HEK293 (cell line): ENCODE measurements around the gene RTN3.

Experiments used
- FEZF1 ChIP-seq: fragments of 450-650 bp; formaldehyde crosslinking; IDR thresholded peaks from 2 replicates; pipeline ENCODE4 v1.5.1; 2016; ENCODE audit warnings: missing biosample characterization, missing genetic modification characterization
- HOXA7 ChIP-seq: sonication (generic); formaldehyde crosslinking; IDR thresholded peaks from 2 replicates; pipeline ENCODE4 v1.8.1; 2022; ENCODE audit warnings: missing genetic modification reagents, borderline replicate concordance
- KLF17 ChIP-seq: fragments of 450-650 bp; formaldehyde crosslinking; IDR thresholded peaks from 2 replicates; pipeline ENCODE4 v1.5.1; 2016; ENCODE audit warnings: missing biosample characterization, missing genetic modification characterization
- MEIS1 ChIP-seq: sonication (generic); formaldehyde crosslinking; IDR thresholded peaks from 2 replicates; pipeline ENCODE4 v1.8.1; 2022; ENCODE audit warnings: missing genetic modification reagents, mild to moderate bottlenecking, borderline replicate concordance
- PBX3 ChIP-seq: sonication (generic); formaldehyde crosslinking; IDR thresholded peaks from 2 replicates; pipeline ENCODE4 v1.8.1; 2022; ENCODE audit warnings: mild to moderate bottlenecking, moderate library complexity, missing genetic modification reagents
- RBAK ChIP-seq: fragments of 450-650 bp; formaldehyde crosslinking; IDR thresholded peaks from 2 replicates; pipeline ENCODE4 v1.5.1; 2016; ENCODE audit warnings: missing biosample characterization, missing genetic modification characterization
- ZBTB26 ChIP-seq: fragments of 450-650 bp; formaldehyde crosslinking; optimal IDR thresholded peaks from 2 replicates; pipeline ENCODE3; 2016; ENCODE audit warnings: missing biosample characterization, mild to moderate bottlenecking, missing genetic modification characterization
- ZFP69B ChIP-seq: fragments of 450-650 bp; formaldehyde crosslinking; IDR thresholded peaks from 2 replicates; pipeline ENCODE4 v1.5.1; 2016; ENCODE audit warnings: missing biosample characterization, missing genetic modification characterization
- ZNF19 ChIP-seq: fragments of 450-650 bp; formaldehyde crosslinking; IDR thresholded peaks from 2 replicates; pipeline ENCODE4; 2016; ENCODE audit warnings: missing biosample characterization, missing genetic modification characterization, low read depth
- ZNF223 ChIP-seq: fragments of 450-650 bp; formaldehyde crosslinking; IDR thresholded peaks from 2 replicates; pipeline ENCODE4 v1.5.1; 2016; ENCODE audit warnings: missing biosample characterization, missing genetic modification characterization
- ZNF391 ChIP-seq: fragments of 450-650 bp; formaldehyde crosslinking; IDR thresholded peaks from 2 replicates; pipeline ENCODE4 v1.5.1; 2016; ENCODE audit warnings: low read depth, missing biosample characterization, missing genetic modification characterization, borderline replicate concordance
- ZNF404 ChIP-seq: fragments of 450-650 bp; formaldehyde crosslinking; IDR thresholded peaks from 2 replicates; pipeline ENCODE4 v1.5.1; 2017; ENCODE audit warnings: missing biosample characterization, missing genetic modification characterization
- ZNF561 ChIP-seq: fragments of 450-650 bp; IDR thresholded peaks from 2 replicates; pipeline ENCODE4 v1.5.1; 2018; ENCODE audit warnings: missing biosample characterization, missing genetic modification characterization, borderline replicate concordance
- ZNF571 ChIP-seq: fragments of 450-650 bp; formaldehyde crosslinking; IDR thresholded peaks from 2 replicates; pipeline ENCODE4 v1.5.0; 2017; ENCODE audit warnings: missing biosample characterization, missing genetic modification characterization
- ZNF585B ChIP-seq: fragments of 450-650 bp; formaldehyde crosslinking; IDR thresholded peaks from 2 replicates; pipeline ENCODE4 v1.5.1; 2016; ENCODE audit warnings: missing biosample characterization, missing genetic modification characterization
- ZNF677 ChIP-seq: fragments of 450-650 bp; IDR thresholded peaks from 2 replicates; pipeline ENCODE4 v1.5.0; 2018; ENCODE audit warnings: missing biosample characterization, mild to moderate bottlenecking, missing genetic modification characterization, moderate library complexity
- ZNF768 ChIP-seq: fragments of 450-650 bp; formaldehyde crosslinking; IDR thresholded peaks from 2 replicates; pipeline ENCODE4 v1.5.1; 2018; ENCODE audit warnings: missing biosample characterization, mild to moderate bottlenecking, missing genetic modification characterization
- ZNF776 ChIP-seq: fragments of 450-650 bp; formaldehyde crosslinking; IDR thresholded peaks from 2 replicates; pipeline ENCODE4 v1.5.0; 2017; ENCODE audit warnings: missing biosample characterization, missing genetic modification characterization, borderline replicate concordance
- TF ChIP-seq, protein P1 (sequence below): fragments of 450-650 bp; formaldehyde crosslinking; IDR thresholded peaks from 2 replicates; pipeline ENCODE4 v1.5.0; 2017; ENCODE audit warnings: missing biosample characterization, missing genetic modification characterization, borderline replicate concordance
- TF ChIP-seq, protein P2 (sequence below): fragments of 450-650 bp; formaldehyde crosslinking; IDR thresholded peaks from 2 replicates; pipeline ENCODE4 v1.5.1; 2017; ENCODE audit warnings: missing biosample characterization, missing genetic modification characterization
- TF ChIP-seq, protein P3 (sequence below): fragments of 450-650 bp; formaldehyde crosslinking; IDR thresholded peaks from 2 replicates; pipeline ENCODE4 v1.5.1; 2016; ENCODE audit warnings: missing biosample characterization, missing genetic modification characterization
- TF ChIP-seq, protein P4 (sequence below): fragments of 450-650 bp; formaldehyde crosslinking; IDR thresholded peaks from 2 replicates; pipeline ENCODE4 v1.5.1; 2017; ENCODE audit warnings: missing biosample characterization, missing genetic modification characterization

RTN3 gene

DNA sequence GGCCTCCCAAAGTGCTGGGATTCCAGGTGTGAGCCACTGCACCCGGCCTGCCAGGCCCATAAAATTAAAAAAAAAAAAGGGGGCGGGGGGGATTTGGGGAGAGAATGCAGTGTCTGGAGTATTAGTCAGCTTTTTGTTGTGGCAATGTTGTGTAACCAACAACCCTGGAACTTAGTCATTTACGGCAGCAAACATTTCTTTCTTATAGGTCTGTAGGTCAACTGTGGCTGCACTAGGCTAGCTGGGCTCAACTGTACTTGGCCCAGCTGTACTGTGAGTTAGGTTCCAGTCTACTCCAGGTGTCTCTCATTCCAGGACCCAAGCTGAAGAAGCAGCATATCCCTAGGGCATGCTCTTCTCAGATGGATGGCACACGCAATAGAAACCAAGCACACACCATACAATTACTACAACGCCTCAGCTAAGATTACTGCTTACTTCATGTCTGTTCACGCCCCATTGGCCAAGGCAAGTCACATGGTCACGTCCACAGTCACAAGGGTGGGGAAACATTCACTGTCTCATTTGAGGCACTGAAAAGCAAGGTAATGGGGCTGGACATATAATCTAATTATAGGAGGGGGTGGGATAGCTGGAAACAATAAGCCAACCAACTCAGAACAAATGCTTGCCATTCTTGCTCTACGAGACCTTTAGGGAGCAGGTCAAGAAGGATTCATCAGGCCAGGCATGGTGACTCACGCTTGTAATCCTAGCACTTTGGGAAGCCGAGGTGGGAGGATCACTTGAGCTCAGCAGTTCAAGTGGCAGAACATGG is 121.5 kb downstream of the RTN3 start (continued):
- TF ChIP-seq HOXA7 (CRISPR knock-in tag) (no peak), ZNF561 (tag by site-specific recombination) (no peak), ZBTB26 (tag by site-specific recombination) (no peak), MEIS1 (CRISPR knock-in tag) (no peak), ZFP69B (tag by site-specific recombination) (no peak), ZNF768 (tag by site-specific recombination) (no peak), ZNF585B (no peak), PBX3 (CRISPR knock-in tag) (no peak), ZNF776 (tag by site-specific recombination) (no peak), FEZF1 (tag by site-specific recombination) (no peak), ZNF19 (no peak), ZNF571 (tag by site-specific recombination) (no peak), ZNF223 (tag by site-specific recombination) (no peak), ZNF677 (no peak), KLF17 (tag by site-specific recombination) (0 out of 2 replicates have a peak, but pooled peaks have one; percentile 24), ZNF391 (0 out of 2 replicates have a peak, but pooled peaks have one; percentile 60), ZNF404 (tag by site-specific recombination) (no peak), RBAK (tag by site-specific recombination) (no peak)
- TF ChIP-seq, protein P1, sequence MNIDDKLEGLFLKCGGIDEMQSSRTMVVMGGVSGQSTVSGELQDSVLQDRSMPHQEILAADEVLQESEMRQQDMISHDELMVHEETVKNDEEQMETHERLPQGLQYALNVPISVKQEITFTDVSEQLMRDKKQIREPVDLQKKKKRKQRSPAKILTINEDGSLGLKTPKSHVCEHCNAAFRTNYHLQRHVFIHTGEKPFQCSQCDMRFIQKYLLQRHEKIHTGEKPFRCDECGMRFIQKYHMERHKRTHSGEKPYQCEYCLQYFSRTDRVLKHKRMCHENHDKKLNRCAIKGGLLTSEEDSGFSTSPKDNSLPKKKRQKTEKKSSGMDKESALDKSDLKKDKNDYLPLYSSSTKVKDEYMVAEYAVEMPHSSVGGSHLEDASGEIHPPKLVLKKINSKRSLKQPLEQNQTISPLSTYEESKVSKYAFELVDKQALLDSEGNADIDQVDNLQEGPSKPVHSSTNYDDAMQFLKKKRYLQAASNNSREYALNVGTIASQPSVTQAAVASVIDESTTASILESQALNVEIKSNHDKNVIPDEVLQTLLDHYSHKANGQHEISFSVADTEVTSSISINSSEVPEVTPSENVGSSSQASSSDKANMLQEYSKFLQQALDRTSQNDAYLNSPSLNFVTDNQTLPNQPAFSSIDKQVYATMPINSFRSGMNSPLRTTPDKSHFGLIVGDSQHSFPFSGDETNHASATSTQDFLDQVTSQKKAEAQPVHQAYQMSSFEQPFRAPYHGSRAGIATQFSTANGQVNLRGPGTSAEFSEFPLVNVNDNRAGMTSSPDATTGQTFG (tag by site-specific recombination): no peak
- TF ChIP-seq, protein P2, sequence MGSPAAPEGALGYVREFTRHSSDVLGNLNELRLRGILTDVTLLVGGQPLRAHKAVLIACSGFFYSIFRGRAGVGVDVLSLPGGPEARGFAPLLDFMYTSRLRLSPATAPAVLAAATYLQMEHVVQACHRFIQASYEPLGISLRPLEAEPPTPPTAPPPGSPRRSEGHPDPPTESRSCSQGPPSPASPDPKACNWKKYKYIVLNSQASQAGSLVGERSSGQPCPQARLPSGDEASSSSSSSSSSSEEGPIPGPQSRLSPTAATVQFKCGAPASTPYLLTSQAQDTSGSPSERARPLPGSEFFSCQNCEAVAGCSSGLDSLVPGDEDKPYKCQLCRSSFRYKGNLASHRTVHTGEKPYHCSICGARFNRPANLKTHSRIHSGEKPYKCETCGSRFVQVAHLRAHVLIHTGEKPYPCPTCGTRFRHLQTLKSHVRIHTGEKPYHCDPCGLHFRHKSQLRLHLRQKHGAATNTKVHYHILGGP (tag by site-specific recombination): no peak
- TF ChIP-seq, protein P3, sequence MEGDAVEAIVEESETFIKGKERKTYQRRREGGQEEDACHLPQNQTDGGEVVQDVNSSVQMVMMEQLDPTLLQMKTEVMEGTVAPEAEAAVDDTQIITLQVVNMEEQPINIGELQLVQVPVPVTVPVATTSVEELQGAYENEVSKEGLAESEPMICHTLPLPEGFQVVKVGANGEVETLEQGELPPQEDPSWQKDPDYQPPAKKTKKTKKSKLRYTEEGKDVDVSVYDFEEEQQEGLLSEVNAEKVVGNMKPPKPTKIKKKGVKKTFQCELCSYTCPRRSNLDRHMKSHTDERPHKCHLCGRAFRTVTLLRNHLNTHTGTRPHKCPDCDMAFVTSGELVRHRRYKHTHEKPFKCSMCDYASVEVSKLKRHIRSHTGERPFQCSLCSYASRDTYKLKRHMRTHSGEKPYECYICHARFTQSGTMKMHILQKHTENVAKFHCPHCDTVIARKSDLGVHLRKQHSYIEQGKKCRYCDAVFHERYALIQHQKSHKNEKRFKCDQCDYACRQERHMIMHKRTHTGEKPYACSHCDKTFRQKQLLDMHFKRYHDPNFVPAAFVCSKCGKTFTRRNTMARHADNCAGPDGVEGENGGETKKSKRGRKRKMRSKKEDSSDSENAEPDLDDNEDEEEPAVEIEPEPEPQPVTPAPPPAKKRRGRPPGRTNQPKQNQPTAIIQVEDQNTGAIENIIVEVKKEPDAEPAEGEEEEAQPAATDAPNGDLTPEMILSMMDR (tag by site-specific recombination): no peak
- TF ChIP-seq, protein P4, sequence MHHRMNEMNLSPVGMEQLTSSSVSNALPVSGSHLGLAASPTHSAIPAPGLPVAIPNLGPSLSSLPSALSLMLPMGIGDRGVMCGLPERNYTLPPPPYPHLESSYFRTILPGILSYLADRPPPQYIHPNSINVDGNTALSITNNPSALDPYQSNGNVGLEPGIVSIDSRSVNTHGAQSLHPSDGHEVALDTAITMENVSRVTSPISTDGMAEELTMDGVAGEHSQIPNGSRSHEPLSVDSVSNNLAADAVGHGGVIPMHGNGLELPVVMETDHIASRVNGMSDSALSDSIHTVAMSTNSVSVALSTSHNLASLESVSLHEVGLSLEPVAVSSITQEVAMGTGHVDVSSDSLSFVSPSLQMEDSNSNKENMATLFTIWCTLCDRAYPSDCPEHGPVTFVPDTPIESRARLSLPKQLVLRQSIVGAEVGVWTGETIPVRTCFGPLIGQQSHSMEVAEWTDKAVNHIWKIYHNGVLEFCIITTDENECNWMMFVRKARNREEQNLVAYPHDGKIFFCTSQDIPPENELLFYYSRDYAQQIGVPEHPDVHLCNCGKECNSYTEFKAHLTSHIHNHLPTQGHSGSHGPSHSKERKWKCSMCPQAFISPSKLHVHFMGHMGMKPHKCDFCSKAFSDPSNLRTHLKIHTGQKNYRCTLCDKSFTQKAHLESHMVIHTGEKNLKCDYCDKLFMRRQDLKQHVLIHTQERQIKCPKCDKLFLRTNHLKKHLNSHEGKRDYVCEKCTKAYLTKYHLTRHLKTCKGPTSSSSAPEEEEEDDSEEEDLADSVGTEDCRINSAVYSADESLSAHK (tag by site-specific recombination): no peak
